SK-N-SH (cell line): ENCODE results near the gene ADK.

Experiments
- CHD2 ChIP-seq: fragments of 150-350 bp; IDR thresholded peaks from 2 replicates; pipeline ENCODE4 v1.6.1; 2018; ENCODE audit warnings: low read length; ENCODE audit not compliant: partially characterized antibody
- FOXM1 ChIP-seq: IDR thresholded peaks from 2 replicates; pipeline ENCODE4 v1.4.0; 2012; ENCODE audit warnings: low read depth, mild to moderate bottlenecking
- GABPA ChIP-seq: IDR thresholded peaks from 2 replicates; pipeline ENCODE4 v1.4.0; 2012; ENCODE audit warnings: low read depth, mild to moderate bottlenecking
- POLR2AphosphoS5 ChIP-seq: IDR thresholded peaks from 2 replicates; pipeline ENCODE4 v1.6.1; 2012; ENCODE audit warnings: low read depth, low read length
- RAD21 ChIP-seq: IDR thresholded peaks from 2 replicates; pipeline ENCODE4 v1.6.1; 2012; ENCODE audit warnings: mild to moderate bottlenecking, low read length
- TAF1 ChIP-seq: IDR thresholded peaks from 2 replicates; pipeline ENCODE4 v1.6.1; 2012; ENCODE audit warnings: low read depth, mild to moderate bottlenecking, low read length, moderate library complexity, borderline replicate concordance
- TF ChIP-seq, protein P1 (sequence below): IDR thresholded peaks from 2 replicates; pipeline ENCODE4 v1.4.0; 2012; ENCODE audit warnings: low read depth
- TF ChIP-seq, protein P2 (sequence below): fragments of 200-600 bp; sonication (generic); IDR thresholded peaks from 2 replicates; pipeline ENCODE4 v1.6.1; 2017; ENCODE audit warnings: antibody characterized with exemption, mild to moderate bottlenecking, moderate library complexity

DNA sequence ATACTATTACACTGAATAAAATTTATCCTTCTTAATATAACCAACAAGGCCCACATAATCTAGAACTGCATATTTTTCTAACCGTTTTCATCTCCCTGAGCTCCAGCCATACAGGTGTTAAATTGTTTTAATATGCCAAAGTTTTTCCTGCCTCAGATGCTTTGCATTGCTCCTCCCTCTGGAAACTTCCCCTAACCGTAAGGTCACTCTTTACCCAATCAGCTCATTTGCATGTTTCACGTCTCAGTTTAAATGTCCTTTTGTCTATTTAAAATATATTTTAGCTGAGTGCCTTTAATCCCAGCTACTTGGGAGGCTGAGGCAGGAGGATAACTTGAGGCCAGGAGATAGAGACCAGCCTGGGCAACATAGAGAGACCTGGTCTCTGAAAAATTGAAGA, 228.5 kb downstream of the ADK start:
- TF ChIP-seq RAD21, result no peak
- TF ChIP-seq CHD2, result no peak
- TF ChIP-seq, protein P1, sequence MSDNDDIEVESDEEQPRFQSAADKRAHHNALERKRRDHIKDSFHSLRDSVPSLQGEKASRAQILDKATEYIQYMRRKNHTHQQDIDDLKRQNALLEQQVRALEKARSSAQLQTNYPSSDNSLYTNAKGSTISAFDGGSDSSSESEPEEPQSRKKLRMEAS, result no peak
- TF ChIP-seq FOXM1, result no peak
- no peak for TF ChIP-seq POLR2AphosphoS5
- TF ChIP-seq, protein P2, sequence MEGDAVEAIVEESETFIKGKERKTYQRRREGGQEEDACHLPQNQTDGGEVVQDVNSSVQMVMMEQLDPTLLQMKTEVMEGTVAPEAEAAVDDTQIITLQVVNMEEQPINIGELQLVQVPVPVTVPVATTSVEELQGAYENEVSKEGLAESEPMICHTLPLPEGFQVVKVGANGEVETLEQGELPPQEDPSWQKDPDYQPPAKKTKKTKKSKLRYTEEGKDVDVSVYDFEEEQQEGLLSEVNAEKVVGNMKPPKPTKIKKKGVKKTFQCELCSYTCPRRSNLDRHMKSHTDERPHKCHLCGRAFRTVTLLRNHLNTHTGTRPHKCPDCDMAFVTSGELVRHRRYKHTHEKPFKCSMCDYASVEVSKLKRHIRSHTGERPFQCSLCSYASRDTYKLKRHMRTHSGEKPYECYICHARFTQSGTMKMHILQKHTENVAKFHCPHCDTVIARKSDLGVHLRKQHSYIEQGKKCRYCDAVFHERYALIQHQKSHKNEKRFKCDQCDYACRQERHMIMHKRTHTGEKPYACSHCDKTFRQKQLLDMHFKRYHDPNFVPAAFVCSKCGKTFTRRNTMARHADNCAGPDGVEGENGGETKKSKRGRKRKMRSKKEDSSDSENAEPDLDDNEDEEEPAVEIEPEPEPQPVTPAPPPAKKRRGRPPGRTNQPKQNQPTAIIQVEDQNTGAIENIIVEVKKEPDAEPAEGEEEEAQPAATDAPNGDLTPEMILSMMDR, result no peak
- no peak for TF ChIP-seq GABPA
- no peak for TF ChIP-seq TAF1
